Neural crest cell (in vitro differentiated cells): ENCODE data around the gene RUFY3. TPM values are rescaled to one million over a fixed set of nuclear protein-coding genes. Genes with fewer than 3 reads are reported as not detected.
"Not testable (repeated sequence)": the region's sequence is repeated elsewhere in the genome, so short reads cannot be mapped to it uniquely, and the experiment has no call there.

Experiments
- DNase-seq: peaks from one replicate; pipeline ENCODE4 v3.0.0; 2021; ENCODE audit warnings: low read depth, mixed read lengths, low spot score
- H3K27ac Mint-ChIP-seq: one replicate; pipeline ENCODE4 v1.8.0; 2021; ENCODE audit warnings: mild to moderate bottlenecking, mixed read lengths; ENCODE audit not compliant: unreplicated experiment
- H3K27me3 Mint-ChIP-seq: 2 replicates; pipeline ENCODE4 v1.8.0; 2021; ENCODE audit warnings: low read depth, mild to moderate bottlenecking, mixed read lengths
- H3K36me3 Mint-ChIP-seq: 2 replicates; pipeline ENCODE4 v1.8.0; 2021; ENCODE audit warnings: low read depth, mild to moderate bottlenecking, mixed read lengths
- H3K4me1 Mint-ChIP-seq: 2 replicates; pipeline ENCODE4 v1.8.0; 2021; ENCODE audit warnings: mixed read lengths
- H3K4me3 Mint-ChIP-seq: one replicate; pipeline ENCODE4 v1.8.0; 2021; ENCODE audit warnings: mild to moderate bottlenecking, mixed read lengths
- H3K9me3 Mint-ChIP-seq: 2 replicates; pipeline ENCODE4 v1.8.0; 2021; ENCODE audit warnings: mixed read lengths
- CTCF ChIP-seq: fragments of 200-600 bp; sonication (generic); conservative IDR thresholded peaks from 2 replicates; pipeline ENCODE4 v1.5.0; 2021; ENCODE audit warnings: antibody characterized with exemption, mild to moderate bottlenecking
- total RNA-seq: library from RNA; stranded (reverse); gene quantifications from 2 replicates; pipeline ENCODE4 v1.2.1, GENCODE V29; 2021

The RUFY3 gene
- total RNA-seq, 1 donor from 2014 or later = 98.8 TPM

- peaks cover 4% of the 10 kb centered on the region for H3K36me3 Mint-ChIP-seq
- TF ChIP-seq CTCF = no peak
- H3K9me3 Mint-ChIP-seq = no peaks in the 10 kb centered on the region
- peaks cover 37% of the 10 kb centered on the region for H3K4me1 Mint-ChIP-seq
- DNase-seq = no peak
- peak overlapping the region; percentile 95 for H3K4me3 Mint-ChIP-seq
- H3K27me3 Mint-ChIP-seq = no peaks in the 10 kb centered on the region
- H3K27ac Mint-ChIP-seq = peak overlapping the region; percentile 98
These were observed 33.0 kb upstream of the RUFY3 start for GRCh38 chr4:70688795-70689231.

- Mint-ChIP-seq H3K36me3 (peaks cover 4% of the 10 kb centered on the region), H3K4me3 (no peak overlapping the region), H3K9me3 (no peaks in the 10 kb centered on the region), H3K27ac (no peak overlapping the region), H3K4me1 (peaks cover 37% of the 10 kb centered on the region), H3K27me3 (no peaks in the 10 kb centered on the region)
- DNase-seq = no peak
- TF ChIP-seq CTCF = no peak
These were observed 30.1 kb upstream of the RUFY3 start for GRCh38 chr4:70691661-70692060.

- not testable (repeated sequence) for H3K4me3 Mint-ChIP-seq, DNase-seq, H3K27me3 Mint-ChIP-seq, H3K27ac Mint-ChIP-seq, H3K36me3 Mint-ChIP-seq, H3K9me3 Mint-ChIP-seq
- peaks cover 15% of the 10 kb centered on the region for H3K4me1 Mint-ChIP-seq
These were observed 27.1 kb upstream of the RUFY3 start for GRCh38 chr4:70694633-70695032.

- not testable (repeated sequence) for H3K4me3 Mint-ChIP-seq, H3K27me3 Mint-ChIP-seq, H3K27ac Mint-ChIP-seq, DNase-seq, H3K36me3 Mint-ChIP-seq, H3K9me3 Mint-ChIP-seq, H3K4me1 Mint-ChIP-seq
These were observed 23.3 kb upstream of the RUFY3 start for GRCh38 chr4:70698435-70698834.

GRCh38 chr4:70700712-70701111 lies 21.1 kb upstream of the RUFY3 start:
- Mint-ChIP-seq H3K4me3 (no peak overlapping the region), H3K4me1 (peaks cover 12% of the 10 kb centered on the region), H3K27me3 (no peaks in the 10 kb centered on the region), H3K9me3 (no peaks in the 10 kb centered on the region), H3K27ac (no peak overlapping the region), H3K36me3 (no peaks in the 10 kb centered on the region)
- no peak for TF ChIP-seq CTCF
- no peak for DNase-seq

- no peaks in the 10 kb centered on the region for H3K27me3 Mint-ChIP-seq
- H3K4me3 Mint-ChIP-seq = no peak overlapping the region
- no peak for DNase-seq
- no peaks in the 10 kb centered on the region for H3K36me3 Mint-ChIP-seq
- peaks cover 18% of the 10 kb centered on the region for H3K4me1 Mint-ChIP-seq
- H3K27ac Mint-ChIP-seq = no peak overlapping the region
- no peak for TF ChIP-seq CTCF
- no peaks in the 10 kb centered on the region for H3K9me3 Mint-ChIP-seq
These were observed 20.5 kb upstream of the RUFY3 start for GRCh38 chr4:70701271-70701670.

- not testable (repeated sequence) for H3K27ac Mint-ChIP-seq, H3K9me3 Mint-ChIP-seq, DNase-seq, H3K27me3 Mint-ChIP-seq, H3K36me3 Mint-ChIP-seq
- Mint-ChIP-seq H3K4me1 (peaks cover 25% of the 10 kb centered on the region), H3K4me3 (peak overlapping the region; percentile 51)
These were observed 19.2 kb upstream of the RUFY3 start for GRCh38 chr4:70702592-70702991.
